NCI-H2029 treated with DMSO at 0.1 percent for 48 hours (cell line): ENCODE results near the gene KCNG2.

Experiments used
- DNase-seq: peaks from one replicate; lab custom pipeline; 2025; lab: John Stamatoyannopoulos, UW

Gene KCNG2

DNA sequence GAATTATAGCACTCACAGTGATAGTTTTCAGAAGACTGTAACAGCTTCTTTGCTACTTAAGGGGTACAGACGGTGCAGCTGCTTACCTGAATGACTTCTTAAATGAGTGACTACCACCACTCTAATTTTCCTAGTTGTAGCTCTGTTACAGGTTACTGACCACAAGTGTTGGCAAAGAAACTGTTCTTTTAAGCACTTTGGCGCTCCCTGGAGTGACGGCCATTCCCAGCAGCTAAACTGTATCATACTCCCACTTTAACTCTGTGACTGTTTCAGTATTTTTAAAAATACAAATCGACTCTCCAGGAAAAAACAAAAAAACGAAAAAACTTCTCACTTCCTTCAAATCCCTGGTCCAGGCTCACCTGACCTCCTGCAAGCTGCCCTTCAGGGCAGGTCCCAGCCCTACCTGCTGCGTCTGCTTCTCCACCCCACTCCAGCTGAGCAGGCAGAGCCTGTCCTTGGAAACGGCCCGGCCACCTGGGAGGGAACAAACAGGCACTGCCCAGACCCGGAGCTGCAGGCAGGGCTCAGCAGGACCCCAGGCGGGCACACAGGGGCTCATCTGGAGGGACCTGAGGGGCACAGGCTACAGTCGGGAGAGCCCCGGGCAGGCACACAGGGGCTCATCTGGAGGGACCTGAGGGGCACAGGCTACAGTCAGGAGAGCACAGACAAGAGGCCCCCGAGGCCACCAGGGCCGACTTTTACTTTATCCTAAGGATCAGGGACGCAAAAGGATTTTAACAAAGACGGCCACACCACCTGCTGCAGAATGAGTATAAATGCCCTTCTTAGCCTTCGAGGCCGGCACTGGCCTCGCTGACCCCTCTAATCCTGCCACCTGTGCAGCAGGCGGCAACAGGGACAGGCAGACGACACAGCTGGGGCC is 129.2 kb downstream of the KCNG2 start:
- DNase-seq, result no peak

DNA sequence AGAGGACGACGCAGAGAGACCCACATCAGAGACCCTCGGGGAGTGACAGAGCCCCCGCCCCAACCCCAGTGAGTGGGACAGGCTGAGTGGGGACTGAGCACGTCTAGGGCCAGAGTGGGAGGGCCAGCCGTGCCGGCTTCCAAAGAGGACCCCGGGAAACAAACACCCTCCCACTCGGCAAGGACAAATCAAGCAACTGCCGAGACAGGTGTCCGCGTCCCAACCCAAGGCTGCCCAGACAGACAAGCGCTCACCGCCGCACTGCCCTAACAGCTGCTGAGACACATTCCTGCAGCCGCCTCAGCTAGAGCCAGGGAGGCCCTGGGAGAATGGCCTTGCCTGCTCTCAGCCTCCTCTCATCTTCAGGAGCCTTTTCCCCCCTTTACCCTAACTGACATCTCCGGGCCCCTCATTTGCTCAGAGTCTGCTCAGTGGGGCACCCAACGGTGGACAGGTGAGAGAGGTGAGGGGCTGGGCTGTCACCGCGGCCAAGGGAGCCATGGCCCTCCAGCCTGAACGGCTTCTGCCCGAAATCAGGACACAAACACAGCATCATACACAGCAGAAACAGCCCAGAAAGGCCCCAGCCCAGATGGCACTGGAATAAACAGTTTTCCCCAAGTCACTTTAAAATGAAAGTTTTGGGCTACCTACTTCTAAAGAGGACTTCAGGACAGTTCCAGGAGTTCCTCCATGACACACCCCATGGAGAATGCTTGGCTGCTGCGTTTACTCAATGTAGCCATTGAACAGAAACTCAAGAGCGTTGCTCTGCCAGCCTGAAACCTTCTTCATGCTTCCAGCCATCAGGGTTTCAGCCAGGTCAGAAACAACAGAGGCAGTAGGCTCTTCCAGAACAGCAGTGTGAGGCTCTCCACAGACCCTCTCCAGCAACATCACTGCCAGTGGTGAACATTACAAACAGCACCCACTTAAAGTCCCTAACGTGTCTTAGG is 130.1 kb downstream of the KCNG2 start:
- DNase-seq, result no peak

DNA sequence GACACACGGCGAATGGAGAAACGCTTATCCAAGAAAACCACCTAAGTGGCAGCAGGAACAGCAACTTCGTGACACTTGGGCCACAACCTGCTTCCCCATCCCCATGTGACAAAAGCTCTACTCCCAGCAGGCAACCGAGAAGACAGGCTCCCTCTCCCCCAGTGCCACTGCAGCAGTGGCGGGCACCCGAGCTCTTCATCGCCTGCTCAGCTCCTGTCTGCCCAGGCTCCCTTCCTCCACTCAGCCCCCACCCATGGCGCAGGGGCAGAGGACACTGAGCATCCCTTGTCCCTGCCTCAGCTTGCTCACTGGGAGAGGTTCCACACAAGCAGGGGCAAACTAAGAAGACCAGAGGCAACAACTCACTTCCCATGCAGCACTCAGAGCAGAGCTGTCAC is 130.8 kb downstream of the KCNG2 start:
- no peak for DNase-seq

DNA sequence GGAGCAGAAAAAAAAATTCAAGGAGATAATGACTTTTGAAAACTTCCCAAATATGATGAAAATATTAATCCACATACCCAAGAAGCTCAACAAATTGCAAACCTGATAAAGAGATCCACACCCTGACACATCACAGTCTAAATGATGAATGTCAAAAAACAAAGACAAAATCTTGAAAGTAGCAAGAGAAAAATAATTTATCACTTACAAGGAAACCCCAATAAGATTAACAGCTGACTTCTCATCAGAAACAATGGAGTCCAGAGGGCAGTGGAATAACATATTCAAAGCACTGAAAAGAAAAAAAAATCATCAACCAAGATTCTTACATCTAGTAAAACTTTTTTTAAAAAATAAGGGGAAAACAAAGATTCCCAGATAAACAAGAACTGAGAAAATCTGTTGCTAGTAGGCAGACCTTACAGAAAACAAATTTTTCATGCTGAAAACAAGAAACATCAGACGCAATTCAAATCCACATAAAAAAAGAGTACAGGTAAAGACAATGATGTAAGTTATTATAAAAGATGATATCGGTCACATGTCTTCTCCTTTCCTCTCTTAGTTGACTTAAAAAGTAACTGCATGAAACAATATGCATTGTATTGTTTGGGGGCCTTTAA is 132.4 kb downstream of the KCNG2 start:
- DNase-seq, result no peak

DNA sequence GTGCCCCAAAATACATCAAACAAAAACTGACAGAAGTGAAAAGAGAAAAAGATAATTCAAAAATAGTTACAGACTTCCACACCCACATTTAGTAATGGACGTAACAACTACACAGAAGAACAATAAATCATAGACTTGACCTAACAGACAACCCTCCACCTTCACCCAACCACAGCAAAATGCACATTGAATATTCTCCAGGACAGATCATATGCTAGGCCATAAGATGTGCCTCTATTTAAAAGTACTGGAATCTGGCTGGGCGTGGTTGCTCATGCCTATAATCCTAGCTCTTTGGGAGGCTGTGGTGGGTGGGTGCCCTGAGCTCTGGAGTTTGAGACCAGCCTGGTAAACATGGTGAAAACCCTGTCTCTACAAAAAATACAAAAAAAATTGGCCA is 133.7 kb downstream of the KCNG2 start:
- no peak for DNase-seq

DNA sequence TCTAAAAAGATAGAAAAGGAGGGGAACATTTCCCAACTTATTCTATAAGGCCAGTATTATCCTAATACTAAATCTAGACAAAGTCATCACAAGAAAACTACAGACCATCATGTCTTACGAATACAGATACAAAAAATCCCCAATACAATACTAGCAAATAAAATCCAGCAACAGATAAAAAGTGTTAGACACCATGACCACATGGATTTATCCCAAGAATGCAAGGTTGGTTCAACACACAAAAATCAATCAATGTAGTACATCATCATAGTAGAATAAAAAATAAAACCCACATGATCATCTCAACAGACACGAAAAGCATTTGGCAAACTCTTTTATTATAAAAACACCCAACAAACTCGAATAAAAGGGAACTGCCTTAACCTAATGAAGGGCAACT is 135.2 kb downstream of the KCNG2 start:
- no peak for DNase-seq

DNA sequence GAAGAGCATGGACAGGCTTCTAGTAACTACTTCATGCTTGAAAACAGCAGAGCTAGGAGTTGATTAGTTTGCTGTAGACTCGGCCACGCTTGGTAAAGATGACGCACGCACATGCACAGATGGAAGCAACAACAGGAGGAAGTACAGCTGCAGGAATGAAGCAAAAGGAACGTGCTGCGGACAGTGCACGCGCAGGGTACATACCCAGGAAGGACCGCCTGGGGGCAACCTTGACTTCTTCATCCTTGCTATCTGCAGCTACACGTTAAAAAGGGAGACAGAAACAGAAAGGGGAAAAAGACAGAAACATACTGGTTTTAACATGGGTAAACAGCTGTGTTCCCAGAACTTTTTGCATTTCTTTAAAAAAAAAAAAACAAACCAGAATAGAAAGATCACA is 136.0 kb downstream of the KCNG2 start:
- DNase-seq, result no peak

DNA sequence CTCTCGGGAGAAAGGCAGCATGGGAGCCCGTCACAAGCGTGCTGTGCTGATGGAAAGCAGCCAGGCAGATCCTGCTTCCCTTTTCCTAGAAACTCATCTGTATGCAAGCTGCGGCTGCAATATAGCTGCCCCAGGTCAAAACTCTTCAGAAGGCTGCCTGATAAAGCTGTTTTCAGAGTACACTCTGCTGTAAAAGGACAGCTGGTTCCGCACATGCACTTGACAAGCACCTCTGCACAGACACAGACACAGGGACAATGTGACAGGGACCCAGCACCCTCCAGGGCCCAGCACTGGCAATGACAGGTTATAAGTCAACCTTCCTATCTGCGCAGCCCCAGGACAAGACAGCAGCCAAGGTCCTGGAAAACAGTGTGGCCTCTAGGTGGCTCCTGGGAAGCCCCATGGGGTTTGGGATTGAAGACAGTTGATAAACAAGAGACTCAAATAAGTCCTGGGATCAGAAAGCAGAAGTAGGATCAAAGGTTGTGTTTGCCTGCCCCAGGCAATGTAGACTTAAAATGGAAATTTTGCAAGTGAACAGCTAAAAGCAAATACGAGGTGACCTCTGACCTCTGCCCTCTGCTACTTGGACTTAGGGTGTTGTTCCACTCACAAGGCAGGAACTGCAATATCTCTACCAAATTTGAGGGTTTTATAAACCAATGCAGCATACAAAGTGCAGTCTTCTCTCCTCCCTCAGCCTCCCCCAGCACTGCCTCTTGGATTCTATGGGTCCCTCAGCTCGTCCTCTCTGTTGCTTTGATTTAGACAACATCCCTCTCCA is 136.8 kb downstream of the KCNG2 start:
- no peak for DNase-seq

DNA sequence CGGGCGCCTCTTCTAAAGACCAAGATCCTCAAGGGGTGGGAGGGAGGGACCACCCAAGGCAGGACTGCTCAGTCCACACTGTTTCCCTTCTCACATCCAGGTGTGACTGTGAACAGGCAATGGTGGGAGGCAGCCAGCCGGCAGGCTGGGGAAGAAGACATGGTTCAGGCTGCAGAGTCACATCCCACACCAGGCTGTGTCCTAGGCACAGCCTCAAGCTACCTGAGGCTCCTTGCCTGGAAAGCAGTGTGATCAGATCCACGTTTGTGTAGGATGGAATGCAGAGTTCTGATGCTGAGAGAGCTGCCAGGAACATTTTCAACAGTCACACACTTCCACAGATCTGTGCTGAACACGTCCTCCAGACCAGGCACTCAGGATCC is 137.4 kb downstream of the KCNG2 start:
- DNase-seq, result no peak

DNA sequence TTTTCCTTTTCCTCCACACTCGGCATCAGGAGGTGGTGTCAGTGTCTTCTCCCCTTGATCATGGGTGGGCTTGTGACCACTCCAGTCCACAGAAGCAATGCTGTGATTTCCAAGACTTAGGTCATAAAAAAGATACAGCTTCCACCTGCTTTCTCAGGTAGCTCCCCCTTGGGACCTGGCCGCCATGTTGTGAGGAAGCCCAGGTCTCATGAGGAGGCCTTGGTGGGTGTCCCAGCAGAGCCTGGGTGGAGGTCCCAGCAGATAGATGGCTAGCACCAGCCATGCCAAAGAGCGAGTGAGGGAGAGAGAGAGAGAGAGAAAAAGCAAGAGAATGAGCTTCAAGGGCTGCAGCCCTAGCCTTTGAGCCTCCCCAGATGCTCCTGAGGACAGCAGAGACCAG is 137.8 kb downstream of the KCNG2 start:
- DNase-seq, result no peak

DNA sequence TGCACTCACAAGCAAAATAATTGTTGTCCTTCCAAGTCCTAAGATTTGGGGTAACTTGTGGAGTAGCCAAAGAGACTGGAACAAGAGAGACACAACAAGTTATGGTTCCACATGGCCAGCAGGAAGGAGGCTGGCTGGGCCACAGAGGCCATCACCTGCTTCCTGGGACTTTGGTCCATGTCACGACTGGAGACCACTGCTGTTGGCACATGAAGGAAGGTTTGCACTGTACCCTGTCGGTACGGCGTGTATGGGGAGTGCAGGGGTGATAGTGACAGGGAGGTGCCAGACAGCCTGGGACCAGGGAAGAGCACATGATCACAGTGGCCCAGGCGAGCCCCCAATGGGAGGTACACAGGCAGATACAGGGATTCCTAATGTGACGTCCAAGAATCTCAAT is 138.2 kb downstream of the KCNG2 start:
- no peak for DNase-seq

DNA sequence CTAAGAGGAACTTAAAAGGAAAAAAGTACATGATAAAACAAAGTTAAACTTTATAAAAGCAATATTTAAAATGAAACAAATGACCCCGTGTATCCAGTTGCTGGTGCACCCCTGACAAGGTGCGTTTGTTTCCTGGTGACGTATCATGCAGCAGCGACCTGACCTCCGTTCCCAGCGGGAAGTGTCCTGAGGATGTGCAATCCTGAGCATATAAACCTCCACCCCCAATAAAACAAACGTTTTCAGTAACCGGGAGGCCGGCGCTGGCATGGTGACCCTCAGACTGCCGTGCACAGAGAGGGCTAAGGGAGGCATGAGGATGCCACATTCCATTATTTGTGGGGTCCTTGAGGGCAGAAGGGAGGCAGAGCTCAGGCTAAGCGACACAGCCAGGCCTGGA is 138.9 kb downstream of the KCNG2 start:
- DNase-seq, result no peak

DNA sequence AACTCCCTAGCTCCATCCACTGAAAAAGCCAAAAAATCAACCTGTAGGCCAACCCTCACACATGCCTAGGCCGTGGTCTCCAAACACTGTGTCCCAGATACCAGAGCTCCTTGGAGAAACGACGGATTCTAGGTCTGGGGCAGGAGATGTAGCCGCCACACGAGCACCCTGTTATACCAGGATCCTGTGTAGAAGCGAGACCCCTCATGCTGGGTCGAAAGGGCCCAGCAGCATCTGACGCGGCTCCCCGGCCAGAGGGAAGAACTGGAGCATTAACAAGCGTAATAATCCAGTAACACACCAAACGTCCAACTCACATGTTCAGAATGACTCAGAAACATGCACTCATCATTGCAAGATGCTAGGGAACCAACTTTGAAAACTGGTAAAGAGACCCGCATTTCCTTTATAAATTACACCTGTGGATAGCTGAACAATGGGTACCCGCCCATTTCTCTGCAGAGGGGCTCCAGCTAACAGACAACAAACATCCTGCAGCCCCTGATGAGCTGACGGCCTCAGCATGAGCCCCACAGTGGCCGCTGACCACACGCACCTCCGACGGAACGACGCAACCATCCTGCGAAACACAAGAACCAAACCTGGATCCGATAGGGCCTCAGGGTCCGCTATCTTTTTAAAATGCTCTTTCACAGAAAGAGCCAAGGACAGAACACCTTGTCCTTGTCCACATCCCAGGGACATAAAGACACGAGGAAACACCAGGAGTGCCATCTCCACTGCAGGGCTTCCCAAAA is 139.5 kb downstream of the KCNG2 start:
- no peak for DNase-seq

DNA sequence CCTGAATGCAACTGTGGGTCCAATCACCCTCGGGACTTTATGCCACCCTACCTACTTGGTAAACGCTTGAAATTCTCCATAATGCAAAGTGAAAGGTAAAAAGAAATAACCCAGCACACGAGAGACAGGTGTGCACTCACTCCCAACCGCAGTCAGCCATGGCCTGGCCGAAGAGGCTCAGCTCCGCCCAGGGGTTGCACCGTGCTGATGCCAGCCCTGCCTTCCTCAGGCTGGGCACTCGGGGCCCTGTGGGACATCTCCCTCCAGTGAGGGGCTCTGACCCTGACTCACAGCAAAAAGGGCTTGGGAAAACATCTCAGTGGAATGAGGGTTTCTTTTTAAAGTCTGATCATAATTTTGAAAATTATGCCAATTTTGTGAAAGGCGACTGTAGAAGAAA is 140.5 kb downstream of the KCNG2 start:
- DNase-seq, result no peak

DNA sequence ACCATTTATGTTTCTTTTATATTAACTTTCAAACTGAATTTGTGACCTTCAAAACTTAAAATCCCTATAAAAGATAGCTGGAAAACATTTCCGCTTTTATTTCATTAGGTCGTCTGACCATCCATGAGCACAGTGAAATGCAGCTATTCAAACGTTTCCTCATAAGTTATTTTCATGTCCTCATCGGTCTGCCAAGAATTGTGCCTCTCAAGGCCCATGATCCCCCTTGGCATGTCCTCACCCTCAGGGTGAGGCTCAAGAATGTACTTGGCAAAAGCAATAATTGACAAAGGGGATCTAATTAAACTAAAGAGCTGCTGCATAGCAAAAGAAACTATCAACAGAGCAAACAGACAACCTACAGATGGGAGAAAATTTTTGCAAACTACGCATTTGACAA is 141.4 kb downstream of the KCNG2 start:
- no peak for DNase-seq

DNA sequence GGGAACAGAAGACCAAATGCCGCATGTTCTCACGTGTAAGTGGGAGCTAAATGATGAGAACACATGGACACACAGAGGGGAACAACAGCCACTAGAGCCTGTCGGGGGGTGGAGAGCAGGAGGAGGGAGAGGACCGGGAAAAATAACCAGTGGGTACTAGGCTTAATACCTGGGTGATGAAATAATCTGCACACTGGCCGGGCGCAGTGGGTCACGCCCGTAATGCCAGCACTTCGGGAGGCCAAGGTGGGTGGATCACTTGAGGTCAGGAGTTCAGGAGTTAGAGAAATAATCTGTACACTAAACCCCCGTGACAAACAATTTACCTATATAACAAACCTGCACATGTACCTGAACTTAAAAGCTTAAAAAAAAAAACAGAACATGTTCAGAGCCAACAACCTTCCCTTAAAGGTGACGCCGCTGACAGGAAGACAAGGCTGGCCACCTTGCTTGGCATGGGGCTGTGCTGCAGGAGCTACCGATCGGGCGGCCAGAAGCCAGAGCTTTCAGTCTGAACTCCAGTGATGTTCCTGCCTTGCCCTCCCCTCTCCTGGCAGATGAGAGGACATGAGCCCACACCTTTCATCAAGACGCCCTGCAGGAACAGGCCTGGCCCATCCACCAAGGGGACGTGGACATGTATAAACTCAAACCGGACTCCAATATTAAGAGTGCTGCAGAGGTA is 142.5 kb downstream of the KCNG2 start:
- DNase-seq, result no peak

DNA sequence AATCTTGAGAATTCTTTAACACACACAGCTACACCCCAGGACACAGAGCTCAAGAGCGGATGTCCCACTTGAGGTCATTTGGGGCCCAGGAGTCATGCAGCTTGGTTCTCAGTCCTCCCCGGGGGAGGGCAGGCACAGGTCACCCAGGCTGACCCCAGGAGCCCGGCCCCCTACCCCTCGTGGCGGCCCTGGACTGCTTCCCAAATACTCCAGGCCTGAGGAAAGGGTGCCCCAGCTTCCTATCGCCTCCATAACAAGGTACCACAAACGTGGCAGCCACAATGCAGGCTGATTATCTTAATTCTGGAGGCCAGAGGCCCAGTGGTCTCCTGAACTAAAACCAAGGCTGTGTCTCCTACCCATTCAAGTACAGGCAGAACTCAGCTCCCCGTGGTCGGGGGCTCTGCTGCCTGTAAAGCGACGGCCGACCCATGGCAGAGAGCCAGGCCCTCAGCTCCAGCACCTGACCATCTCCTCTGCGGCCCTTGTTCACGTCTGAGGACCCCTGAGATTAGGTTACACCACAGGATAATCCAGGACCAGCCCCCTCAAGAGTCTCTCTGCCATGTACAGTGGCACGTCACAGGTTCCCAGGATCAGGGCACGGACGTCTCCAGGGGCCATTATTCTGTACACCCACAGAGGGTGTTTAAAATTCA is 143.2 kb downstream of the KCNG2 start:
- no peak for DNase-seq

DNA sequence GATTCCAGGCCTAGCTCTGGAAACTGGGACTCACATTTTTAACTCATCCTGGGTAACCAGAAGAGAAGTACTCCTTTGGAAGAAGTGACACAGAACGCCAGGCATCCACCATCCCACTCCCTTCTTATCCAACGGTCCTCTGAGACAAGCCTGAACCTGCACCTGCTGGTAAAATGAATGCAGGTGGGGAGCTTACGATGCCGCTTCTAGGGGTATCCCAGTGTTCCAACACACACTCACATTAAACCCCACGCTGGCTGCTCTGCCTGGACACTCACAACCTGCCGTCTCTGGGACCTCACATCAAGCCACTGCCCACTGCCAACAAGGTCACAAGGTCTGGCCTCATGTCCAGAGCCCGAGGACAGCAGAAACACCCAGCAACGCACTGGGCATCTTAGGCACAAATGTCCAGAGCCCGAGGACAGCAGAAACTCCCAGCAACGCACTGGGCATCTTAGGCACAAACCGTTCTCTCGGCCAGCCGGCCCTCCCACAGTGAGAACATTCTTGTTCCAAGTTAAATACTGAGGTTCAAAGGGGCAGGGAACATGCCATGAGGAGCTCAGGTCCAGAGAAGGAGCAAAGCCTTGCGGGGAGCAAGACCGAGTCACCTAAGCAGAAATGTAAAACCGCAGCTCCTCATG is 143.9 kb downstream of the KCNG2 start:
- no peak for DNase-seq

DNA sequence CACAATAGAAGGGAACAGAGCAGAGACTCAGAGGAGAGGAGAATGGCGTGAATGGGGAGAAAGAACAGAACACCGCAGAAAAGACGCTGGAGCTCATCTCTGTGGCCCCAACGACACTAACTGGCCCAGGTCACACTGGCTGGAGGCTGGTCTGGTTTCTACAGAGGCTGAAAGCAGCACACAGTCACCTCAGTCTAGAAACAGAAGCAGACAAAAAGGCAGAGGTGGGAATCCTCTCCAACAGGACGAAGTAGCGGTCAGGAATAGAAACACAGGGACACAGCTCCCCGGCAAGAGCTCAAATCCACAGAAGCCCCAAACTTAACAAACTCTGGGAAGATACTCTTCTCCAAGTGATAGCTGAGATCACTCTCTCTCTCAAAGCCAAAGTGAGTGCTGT is 144.5 kb downstream of the KCNG2 start:
- no peak for DNase-seq
